ENCODE results near the gene UPK3A. TPM values are rescaled to one million over a fixed set of nuclear protein-coding genes. Genes with fewer than 3 reads are reported as not detected.

UPK3A gene
- polyA plus RNA-seq, 3 donors = 6.0 to 19.0 (median 14.0) TPM

DNA sequence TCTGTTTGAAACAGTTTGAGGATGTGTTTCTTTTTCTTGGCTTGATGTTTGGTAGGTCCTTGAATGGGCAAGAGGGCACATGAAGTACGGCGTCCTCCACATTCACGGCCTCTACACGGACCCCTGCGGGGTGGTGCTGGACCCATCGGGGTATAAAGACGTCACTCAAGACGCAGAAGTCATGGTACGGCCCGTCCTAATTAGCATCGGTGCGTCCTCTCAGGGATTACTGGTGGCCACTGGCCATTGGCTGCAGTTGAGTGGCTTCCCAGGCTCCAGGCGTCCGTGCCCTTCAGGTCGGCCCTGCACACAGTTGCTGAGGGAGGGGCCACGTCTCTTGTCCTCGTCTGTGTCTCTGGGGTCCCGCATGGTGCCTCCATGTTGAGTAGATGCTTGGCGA, 45.8 kb downstream of the UPK3A start:
- Histone ChIP-seq H3K27ac (ENCODE audit: low read depth in 1 of 2, low read length in 2 of 2) (no peak overlapping the region), H3K79me2 (ENCODE audit: insufficient read depth, low read length) (peaks cover 3% of the 10 kb centered on the region), H3K36me3 (replicated peaks in 1 of 2; ENCODE audit: control insufficient read depth in 1 of 2, insufficient read depth in 2 of 2, low read length in 2 of 2) (peaks cover 74 to 95% of the 10 kb centered on the region in 2 donors), H4K20me1 (ENCODE audit: insufficient read depth, low read length) (peaks cover 3% of the 10 kb centered on the region), H3K9ac (ENCODE audit: insufficient read depth, low read length, poor library complexity, severe bottlenecking) (no peak overlapping the region), H3K4me1 (ENCODE audit: control insufficient read depth in 1 of 2, insufficient read depth in 2 of 2, low read length in 2 of 2) (no peaks in the 10 kb centered on the region), H3K4me3 (replicated peaks in 1 of 3; ENCODE audit: low read depth in 2 of 3, low read length in 3 of 3) (no peak overlapping the region), H3K27me3 (ENCODE audit: control insufficient read depth in 2 of 2, insufficient read depth in 2 of 2, low read length in 2 of 2) (no peaks in the 10 kb centered on the region), H3K9me3 (replicated peaks in 1 of 2; ENCODE audit: control insufficient read depth in 1 of 2, insufficient read depth in 1 of 2, low read length in 2 of 2) (no peaks in the 10 kb centered on the region), H2AFZ (ENCODE audit: insufficient read depth, low read depth, low read length, poor library complexity, severe bottlenecking) (no peak overlapping the region), H3K4me2 (replicated peaks; ENCODE audit: extremely low read depth, low read length, poor library complexity, severe bottlenecking) (no peak overlapping the region)
- Mint-ChIP-seq H3K36me3 (peaks cover 78 to 93% of the 10 kb centered on the region in 2 donors), H3K4me1 (no peaks in the 10 kb centered on the region), H3K27ac (peak overlapping the region in 1 of 7 donors; percentile 37), H3K27me3 (ENCODE audit: low read depth in 3 of 3) (peaks cover 0 to 3% (median 0%) of the 10 kb centered on the region in 3 donors), H3K9me3 (peaks cover 0 to 2% (median 0%) of the 10 kb centered on the region in 7 donors), H3K4me3 (no peak overlapping the region)
- intact Hi-C loops (cut with micrococcal nuclease) = loop anchor here in 1 of 2 donors (10.0 kb wide), 1 partner anchor 84 kb away; the partner anchor contains the start of genes RIBC2 and SMC1B
- WGBS (ENCODE audit: insufficient coverage) = 95% methylated on average over 19 of the region's 19 CpGs
- DNase-seq = no peak
- TF ChIP-seq, protein P1, sequence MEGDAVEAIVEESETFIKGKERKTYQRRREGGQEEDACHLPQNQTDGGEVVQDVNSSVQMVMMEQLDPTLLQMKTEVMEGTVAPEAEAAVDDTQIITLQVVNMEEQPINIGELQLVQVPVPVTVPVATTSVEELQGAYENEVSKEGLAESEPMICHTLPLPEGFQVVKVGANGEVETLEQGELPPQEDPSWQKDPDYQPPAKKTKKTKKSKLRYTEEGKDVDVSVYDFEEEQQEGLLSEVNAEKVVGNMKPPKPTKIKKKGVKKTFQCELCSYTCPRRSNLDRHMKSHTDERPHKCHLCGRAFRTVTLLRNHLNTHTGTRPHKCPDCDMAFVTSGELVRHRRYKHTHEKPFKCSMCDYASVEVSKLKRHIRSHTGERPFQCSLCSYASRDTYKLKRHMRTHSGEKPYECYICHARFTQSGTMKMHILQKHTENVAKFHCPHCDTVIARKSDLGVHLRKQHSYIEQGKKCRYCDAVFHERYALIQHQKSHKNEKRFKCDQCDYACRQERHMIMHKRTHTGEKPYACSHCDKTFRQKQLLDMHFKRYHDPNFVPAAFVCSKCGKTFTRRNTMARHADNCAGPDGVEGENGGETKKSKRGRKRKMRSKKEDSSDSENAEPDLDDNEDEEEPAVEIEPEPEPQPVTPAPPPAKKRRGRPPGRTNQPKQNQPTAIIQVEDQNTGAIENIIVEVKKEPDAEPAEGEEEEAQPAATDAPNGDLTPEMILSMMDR (IDR thresholded peaks at IDR 0.05) = no peak

DNA sequence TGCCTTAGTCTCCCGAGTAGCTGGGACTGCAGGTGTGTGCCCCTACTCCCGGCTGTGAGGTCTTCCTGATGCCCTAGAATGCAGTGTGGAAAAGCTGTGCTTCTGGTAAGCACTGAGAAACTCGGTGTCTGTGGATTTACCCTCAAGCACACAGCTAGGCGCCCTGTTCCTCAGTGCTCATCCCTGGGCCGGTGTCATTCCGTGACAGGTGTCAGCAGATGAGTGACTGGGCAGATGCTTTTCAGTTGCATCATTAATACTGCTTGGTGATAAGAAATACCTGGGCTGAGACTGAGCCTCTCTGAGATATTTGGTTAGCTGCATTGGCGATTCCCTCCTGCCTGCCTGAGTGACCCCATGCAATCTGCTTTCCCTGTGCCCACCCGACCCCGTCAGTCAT, 46.7 kb downstream of the UPK3A start:
- WGBS (ENCODE audit: insufficient coverage) = 95% methylated on average over 6 of the region's 9 CpGs
- TF ChIP-seq, protein P1 (IDR thresholded peaks at IDR 0.05) = no peak
- peaks cover 76 to 95% of the 10 kb centered on the region in 2 donors for H3K36me3 ChIP-seq (replicated peaks in 1 of 2; ENCODE audit: control insufficient read depth in 1 of 2, insufficient read depth in 2 of 2, low read length in 2 of 2)
- no peak overlapping the region for H3K4me3 ChIP-seq (replicated peaks in 1 of 3; ENCODE audit: low read depth in 2 of 3, low read length in 3 of 3)
- Mint-ChIP-seq H3K27me3 (ENCODE audit: low read depth in 3 of 3) (peaks cover 0 to 3% (median 0%) of the 10 kb centered on the region in 3 donors), H3K4me3 (no peak overlapping the region), H3K9me3 (no peaks in the 10 kb centered on the region), H3K27ac (peak overlapping the region in 3 of 7 donors; percentile 15 to 72 (median 47)), H3K4me1 (no peaks in the 10 kb centered on the region), H3K36me3 (peaks cover 81 to 93% of the 10 kb centered on the region in 2 donors)
- H3K4me2 ChIP-seq (replicated peaks; ENCODE audit: extremely low read depth, low read length, poor library complexity, severe bottlenecking) = no peak overlapping the region
- no peak for DNase-seq
- no peaks in the 10 kb centered on the region for H4K20me1 ChIP-seq (ENCODE audit: insufficient read depth, low read length)
- H3K27ac ChIP-seq (ENCODE audit: low read depth in 1 of 2, low read length in 2 of 2) = no peak overlapping the region
- no peaks in the 10 kb centered on the region for H3K4me1 ChIP-seq (ENCODE audit: control insufficient read depth in 1 of 2, insufficient read depth in 2 of 2, low read length in 2 of 2)
- H3K9me3 ChIP-seq (replicated peaks in 1 of 2; ENCODE audit: control insufficient read depth in 1 of 2, insufficient read depth in 1 of 2, low read length in 2 of 2) = no peaks in the 10 kb centered on the region
- intact Hi-C loops (cut with micrococcal nuclease) = loop anchor here in 1 of 2 donors (10.0 kb wide), 1 partner anchor 83 kb away; the partner anchor contains the start of genes RIBC2 and SMC1B
- H3K27me3 ChIP-seq (ENCODE audit: control insufficient read depth in 2 of 2, insufficient read depth in 2 of 2, low read length in 2 of 2) = no peaks in the 10 kb centered on the region
- no peak overlapping the region for H3K9ac ChIP-seq (ENCODE audit: insufficient read depth, low read length, poor library complexity, severe bottlenecking)
- no peak overlapping the region for H2AFZ ChIP-seq (ENCODE audit: insufficient read depth, low read depth, low read length, poor library complexity, severe bottlenecking)
- no peaks in the 10 kb centered on the region for H3K79me2 ChIP-seq (ENCODE audit: insufficient read depth, low read length)
